Hepatocyte (in vitro differentiated cells): ENCODE data around the gene PRELID3B. TPM values are rescaled to one million over a fixed set of nuclear protein-coding genes. Genes with fewer than 3 reads are reported as not detected.

Experiments used
- DNase-seq: peaks from one replicate; pipeline ENCODE4 v3.0.0-alpha.2; 2016; ENCODE audit warnings: low spot score
- H2AFZ ChIP-seq: fragments of 200-600 bp; sonication (generic); 2 replicates; pipeline ENCODE4 v1.6.0; 2016; ENCODE audit warnings: antibody characterized with exemption, mild to moderate bottlenecking
- H3K27ac ChIP-seq: fragments of 200-600 bp; sonication (generic); 2 replicates; pipeline ENCODE4 v1.5.1; 2016; ENCODE audit warnings: mild to moderate bottlenecking
- H3K27me3 ChIP-seq: fragments of 200-600 bp; sonication (generic); 2 replicates; pipeline ENCODE4 v1.6.1; 2016
- H3K36me3 ChIP-seq: fragments of 200-600 bp; sonication (generic); replicated peaks from 2 replicates; pipeline ENCODE4 v1.5.1; 2016; ENCODE audit warnings: low read depth; ENCODE audit not compliant: insufficient read depth
- H3K4me1 ChIP-seq: fragments of 200-600 bp; sonication (generic); 2 replicates; pipeline ENCODE4 v1.5.1; 2016; ENCODE audit warnings: mild to moderate bottlenecking, moderate library complexity; ENCODE audit not compliant: insufficient read depth
- H3K4me2 ChIP-seq: fragments of 200-600 bp; sonication (generic); 2 replicates; pipeline ENCODE4 v1.6.0; 2016
- H3K4me3 ChIP-seq: fragments of 200-600 bp; sonication (generic); 2 replicates; pipeline ENCODE4 v1.5.1; 2016; ENCODE audit warnings: mild to moderate bottlenecking
- H3K79me2 ChIP-seq: fragments of 200-600 bp; sonication (generic); 2 replicates; pipeline ENCODE4 v1.6.0; 2017; ENCODE audit warnings: mild to moderate bottlenecking
- H3K9me2 ChIP-seq: fragments of 200-600 bp; sonication (generic); replicated peaks from 2 replicates; pipeline ENCODE4 v1.6.0; 2017; ENCODE audit warnings: mild to moderate bottlenecking; ENCODE audit not compliant: insufficient read depth
- H3K9me3 ChIP-seq: fragments of 200-600 bp; sonication (generic); 2 replicates; pipeline ENCODE4 v1.5.1; 2016; ENCODE audit warnings: low read depth, mild to moderate bottlenecking
- H4K20me1 ChIP-seq: fragments of 200-600 bp; sonication (generic); 2 replicates; pipeline ENCODE4 v1.6.0; 2016; ENCODE audit warnings: mild to moderate bottlenecking; ENCODE audit not compliant: insufficient read depth, poor library complexity, severe bottlenecking
- CTCF ChIP-seq: fragments of 200-600 bp; sonication (generic); IDR thresholded peaks from 2 replicates; pipeline ENCODE4 v1.5.1; 2016; ENCODE audit warnings: antibody characterized with exemption, mild to moderate bottlenecking; ENCODE audit not compliant: poor library complexity
- EZH2 ChIP-seq: fragments of 200-600 bp; sonication (generic); IDR thresholded peaks from 2 replicates; pipeline ENCODE4 v1.6.1; 2016; ENCODE audit warnings: antibody characterized with exemption, mild to moderate bottlenecking, borderline replicate concordance
- EZH2phosphoT487 ChIP-seq: fragments of 200-600 bp; sonication (generic); IDR thresholded peaks from one replicate; pipeline ENCODE4 v1.6.1; 2018; ENCODE audit warnings: antibody characterized with exemption, mild to moderate bottlenecking, low read depth, moderate library complexity; ENCODE audit not compliant: unreplicated experiment, severe bottlenecking
- WGBS: methylation state at CpG from one replicate; pipeline ENCODE4 v1.1.6; 2016; ENCODE audit warnings: low lambda C conversion rate; ENCODE audit errors: missing lambda C conversion rate; 5-methylcytosine and 5-hydroxymethylcytosine counted together
- polyA plus RNA-seq: library from polyadenylated mRNA; unstranded; fragments of >200 nt; fragmentation: Nextera tagmentation; extraction: Ambion mirVana; gene quantifications from 2 replicates; pipeline ENCODE4 v1.2.1, GENCODE V29; 2016
- total RNA-seq: library from RNA; depleted of rRNA; stranded (reverse); fragments of >200 nt; gene quantifications from 2 replicates; pipeline ENCODE4 v1.2.3, GENCODE V29; 2014

PRELID3B gene
- total and polyA plus RNA-seq, 2 experiments from 2014 or later, result 38.2 to 75.7 TPM

DNA sequence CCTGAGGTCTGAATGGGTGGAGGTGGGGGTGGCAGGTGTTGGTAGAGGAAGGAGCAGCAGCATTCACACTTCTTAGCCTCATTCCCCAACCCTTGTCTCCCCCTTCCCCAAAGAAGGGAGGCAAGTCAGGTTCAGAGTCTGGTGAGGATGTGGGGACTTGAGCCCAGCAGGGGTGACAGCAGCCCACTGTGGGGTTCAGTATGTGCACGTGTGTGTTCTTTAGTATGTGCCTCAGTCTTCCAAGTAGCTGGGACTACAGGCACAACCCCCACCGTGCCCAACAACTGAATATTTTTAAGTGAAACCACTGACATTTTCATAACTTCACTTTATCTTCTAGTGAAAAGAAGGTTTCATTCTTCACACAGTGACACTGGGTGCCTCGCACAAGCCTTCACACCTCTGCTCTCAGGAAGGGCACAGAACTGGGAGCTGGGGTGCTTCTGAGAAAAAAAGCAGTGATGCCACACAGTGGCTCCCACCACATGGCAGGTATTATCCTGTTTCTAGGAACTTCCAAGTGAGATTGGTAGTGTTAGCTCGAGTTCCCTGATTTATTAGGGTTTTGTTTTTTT is 33.4 kb upstream of the PRELID3B start:
- Histone ChIP-seq H3K4me1 (no peaks in the 10 kb centered on the region), H4K20me1 (no peaks in the 10 kb centered on the region), H3K27ac (no peak overlapping the region), H3K9me3 (no peaks in the 10 kb centered on the region), H3K36me3 (no peaks in the 10 kb centered on the region), H3K4me2 (no peak overlapping the region), H3K9me2 (no peaks in the 10 kb centered on the region), H2AFZ (no peak overlapping the region), H3K79me2 (no peaks in the 10 kb centered on the region), H3K4me3 (no peak overlapping the region), H3K27me3 (peaks cover 38% of the 10 kb centered on the region)
- DNase-seq, result no peak
- TF ChIP-seq EZH2phosphoT487, result no peak
- no peak for TF ChIP-seq CTCF
- 72% methylated on average over 4 of the region's 4 CpGs for WGBS

- Histone ChIP-seq H3K27me3 (peaks cover 38% of the 10 kb centered on the region), H3K9me3 (no peaks in the 10 kb centered on the region), H3K4me1 (no peaks in the 10 kb centered on the region), H3K27ac (no peak overlapping the region), H3K9me2 (no peaks in the 10 kb centered on the region), H3K4me2 (no peak overlapping the region), H3K4me3 (no peak overlapping the region), H4K20me1 (no peaks in the 10 kb centered on the region), H3K79me2 (no peaks in the 10 kb centered on the region), H2AFZ (no peak overlapping the region), H3K36me3 (no peaks in the 10 kb centered on the region)
- WGBS, result 25% methylated on average over 3 of the region's 3 CpGs
- no peak for DNase-seq
- TF ChIP-seq CTCF, result no peak
- no peak for TF ChIP-seq EZH2phosphoT487
- TF ChIP-seq EZH2, result no peak
Measured at GRCh38 chr20:59074456-59074855, 31.9 kb upstream of the PRELID3B start.

DNA sequence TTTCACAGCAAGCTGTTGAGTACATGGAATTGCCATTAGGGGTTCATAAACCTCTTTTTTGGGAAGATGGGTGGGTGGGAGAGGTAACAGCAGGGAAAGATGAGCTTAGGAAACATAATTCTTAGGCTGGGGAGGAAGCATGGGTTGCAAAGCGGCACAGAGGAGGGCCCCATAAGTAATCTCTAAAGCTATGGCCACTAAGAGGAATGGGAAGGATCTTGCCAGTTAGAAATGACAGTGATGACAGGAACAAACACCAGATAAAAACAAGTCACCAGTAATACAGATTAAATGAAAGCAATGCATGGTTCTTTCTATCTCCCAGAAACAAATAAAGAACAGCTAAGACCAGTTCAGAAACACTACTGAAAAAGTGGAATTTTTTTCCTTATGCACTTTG is 31.0 kb upstream of the PRELID3B start:
- H3K27me3 ChIP-seq, result peaks cover 38% of the 10 kb centered on the region
- 63% methylated on average over 1 of the region's 1 CpG for WGBS
- no peak overlapping the region for H3K4me2 ChIP-seq
- H3K9me2 ChIP-seq, result no peaks in the 10 kb centered on the region
- H3K27ac ChIP-seq, result no peak overlapping the region
- no peak overlapping the region for H2AFZ ChIP-seq
- H3K4me3 ChIP-seq, result no peak overlapping the region
- H3K9me3 ChIP-seq, result no peaks in the 10 kb centered on the region
- no peaks in the 10 kb centered on the region for H3K79me2 ChIP-seq
- no peaks in the 10 kb centered on the region for H4K20me1 ChIP-seq
- DNase-seq, result no peak
- TF ChIP-seq EZH2 (no peak), EZH2phosphoT487 (no peak), CTCF (no peak)
- H3K36me3 ChIP-seq, result no peaks in the 10 kb centered on the region
- no peaks in the 10 kb centered on the region for H3K4me1 ChIP-seq

GRCh38 chr20:59071216-59071615 is 28.6 kb upstream of the PRELID3B start:
- no peak for DNase-seq
- Histone ChIP-seq H3K27ac (no peak overlapping the region), H3K27me3 (peaks cover 29% of the 10 kb centered on the region), H3K4me1 (no peaks in the 10 kb centered on the region), H4K20me1 (no peaks in the 10 kb centered on the region), H3K9me3 (no peaks in the 10 kb centered on the region), H3K4me3 (no peak overlapping the region), H2AFZ (no peak overlapping the region), H3K79me2 (no peaks in the 10 kb centered on the region), H3K4me2 (no peak overlapping the region), H3K9me2 (no peaks in the 10 kb centered on the region), H3K36me3 (no peaks in the 10 kb centered on the region)
- 88% methylated on average over 1 of the region's 1 CpG for WGBS
- TF ChIP-seq EZH2 (no peak), EZH2phosphoT487 (no peak), CTCF (no peak)
